Measurements from ENCODE around the gene YEATS2.

- TF ChIP-seq SPI1 (IDR thresholded peaks at IDR 0.05; ENCODE audit: low read depth, low read length) (no peak), TAF1 (IDR thresholded peaks at IDR 0.05; ENCODE audit: low read depth, low read length) (no peak), POLR2AphosphoS5 (IDR thresholded peaks at IDR 0.05; ENCODE audit: low read depth, low read length) (no peak), POLR2A (IDR thresholded peaks at IDR 0.05; ENCODE audit: low read depth, low read length) (no peak), POU2F2 (IDR thresholded peaks at IDR 0.05; ENCODE audit: low read depth, low read length) (no peak), PAX5 (IDR thresholded peaks at IDR 0.05; ENCODE audit: insufficient read depth, low read length, severe bottlenecking) (no peak)
These were observed 98.8 kb downstream of the YEATS2 start for GRCh38 chr3:183796372-183796771.

All from GM12891 (cell line).